Liver (tissue), 9 donors: ENCODE results near the gene ASB5. TPM values are rescaled to one million over a fixed set of nuclear protein-coding genes. Genes with fewer than 3 reads are reported as not detected.

Experiments used
- DNase-seq: peaks from one replicate; pipeline ENCODE4 v3.0.0-alpha.2; 2017; ENCODE audit warnings: low spot score
- H3K27ac ChIP-seq, 2 donors: one replicate each; pipeline ENCODE4 v1.7.0; 2013; ENCODE audit warnings: inconsistent platforms in 2 of 2, low read length in 2 of 2, control low read depth in 1 of 2, low read depth in 1 of 2, mild to moderate bottlenecking in 1 of 2
- H3K27me3 ChIP-seq, 4 donors: one replicate each; pipeline versions ENCODE4 v1.6.1 to v1.7.0; 2013; ENCODE audit warnings: low read length in 3 of 4, inconsistent platforms in 1 of 4, mild to moderate bottlenecking in 1 of 4, moderate library complexity in 1 of 4; ENCODE audit not compliant: control insufficient read depth in 4 of 4, insufficient read depth in 4 of 4
- H3K36me3 ChIP-seq, 4 donors: one replicate each; pipeline versions ENCODE4 v1.6.1 to v1.7.0; 2013; ENCODE audit warnings: low read length in 3 of 4, mild to moderate bottlenecking in 3 of 4, low read depth in 1 of 4, moderate library complexity in 1 of 4; ENCODE audit not compliant: control insufficient read depth in 4 of 4, insufficient read depth in 3 of 4
- H3K4me1 ChIP-seq, 4 donors: one replicate each; pipeline versions ENCODE4 v1.6.1 to v1.7.0; 2013; ENCODE audit warnings: low read length in 3 of 4, mild to moderate bottlenecking in 3 of 4, moderate library complexity in 1 of 4; ENCODE audit not compliant: control insufficient read depth in 4 of 4, insufficient read depth in 4 of 4
- H3K4me3 ChIP-seq, 3 donors: one replicate each; pipeline versions ENCODE4 v1.6.1 to v1.7.0; 2013; ENCODE audit warnings: low read length in 3 of 3, control low read depth in 1 of 3, low read depth in 1 of 3, mild to moderate bottlenecking in 1 of 3
- H3K9ac ChIP-seq, 2 donors: one replicate each; pipeline ENCODE4 v1.7.0; 2013; ENCODE audit warnings: low read length in 2 of 2, mild to moderate bottlenecking in 2 of 2, moderate library complexity in 2 of 2, control low read depth in 1 of 2, low read depth in 1 of 2
- H3K9me3 ChIP-seq, 4 donors: one replicate each; pipeline versions ENCODE4 v1.6.1 to v1.7.0; 2013; ENCODE audit warnings: low read length in 3 of 4; ENCODE audit not compliant: control insufficient read depth in 4 of 4
- ATF3 ChIP-seq: IDR thresholded peaks from 2 replicates; pipeline ENCODE4 v1.6.1; 2016; ENCODE audit warnings: antibody characterized with exemption
- CTCF ChIP-seq: fragments of 150-350 bp; IDR thresholded peaks from 2 replicates; pipeline ENCODE4 v1.5.1; 2017; ENCODE audit warnings: improper control_type of control experiment, low read depth, low read length; ENCODE audit not compliant: missing input control
- EGR1 ChIP-seq, 2 donors: IDR thresholded peaks; 2 replicates each; pipeline ENCODE4 v1.6.1; 2016 to 2018; ENCODE audit warnings: antibody characterized with exemption in 2 of 2, low read depth in 2 of 2
- FOXA2 ChIP-seq: IDR thresholded peaks from 2 replicates; pipeline ENCODE4 v1.6.1; 2016; ENCODE audit warnings: antibody characterized with exemption
- GABPA ChIP-seq, 2 donors: IDR thresholded peaks in 1 of 2; conservative IDR thresholded peaks in 1 of 2; 2 replicates each; pipeline ENCODE4 v1.6.1; 2016; ENCODE audit warnings: antibody characterized with exemption in 2 of 2, mild to moderate bottlenecking in 1 of 2, moderate library complexity in 1 of 2
- HNF4A ChIP-seq, 2 donors: conservative IDR thresholded peaks; 2 replicates each; pipeline ENCODE4 v1.6.1; 2016; ENCODE audit warnings: antibody characterized with exemption in 2 of 2, mild to moderate bottlenecking in 2 of 2
- NR2F2 ChIP-seq: IDR thresholded peaks from 2 replicates; pipeline ENCODE4 v1.6.1; 2016; ENCODE audit warnings: antibody characterized with exemption
- SP1 ChIP-seq: IDR thresholded peaks from 2 replicates; pipeline ENCODE4 v1.6.1; 2018; ENCODE audit warnings: antibody characterized with exemption, mild to moderate bottlenecking
- TAF1 ChIP-seq: conservative IDR thresholded peaks from 2 replicates; pipeline ENCODE4 v1.6.1; 2016; ENCODE audit warnings: antibody characterized with exemption, mild to moderate bottlenecking
- YY1 ChIP-seq: IDR thresholded peaks from 2 replicates; pipeline ENCODE4 v1.6.1; 2016; ENCODE audit warnings: antibody characterized with exemption, mild to moderate bottlenecking
- ZBTB33 ChIP-seq: IDR thresholded peaks from 2 replicates; pipeline ENCODE4 v1.6.1; 2016; ENCODE audit warnings: antibody characterized with exemption
- WGBS: extraction: QIAGEN DNeasy Blood & Tissue Kit; methylation state at CpG from one replicate; pipeline ENCODE4 v1.1.7; 2013; 5-methylcytosine and 5-hydroxymethylcytosine counted together
- polyA plus RNA-seq, 2 donors: library from polyadenylated mRNA; stranded (reverse) in 1 of 2; unstranded in 1 of 2; fragments of 200-250 nt in 1 of 2; fragments of >200 nt in 1 of 2; fragmentation: Nextera tagmentation in 1 of 2; extraction: Ambion mirVana in 1 of 2; gene quantifications; one replicate each; pipeline versions ENCODE4 v1.2.1 to v1.2.3, GENCODE V29; 2013 to 2015
- total RNA-seq, 2 donors: library from RNA; depleted of rRNA; stranded (reverse); fragments of >200 nt; gene quantifications; one replicate each; pipeline ENCODE4 v1.2.3, GENCODE V29; 2014
- TF ChIP-seq, protein P1 (sequence below): IDR thresholded peaks from 2 replicates; pipeline ENCODE4 v1.6.1; 2016; ENCODE audit warnings: antibody characterized with exemption, mild to moderate bottlenecking
- donor health status: healthy.
- donor health status: healthy.
- donor health status: healthy.
- donor health status: healthy.
- donor health status: healthy.

ASB5 gene
- total and polyA plus RNA-seq, 4 donors = 0.05 TPM; not detected in 3

DNA sequence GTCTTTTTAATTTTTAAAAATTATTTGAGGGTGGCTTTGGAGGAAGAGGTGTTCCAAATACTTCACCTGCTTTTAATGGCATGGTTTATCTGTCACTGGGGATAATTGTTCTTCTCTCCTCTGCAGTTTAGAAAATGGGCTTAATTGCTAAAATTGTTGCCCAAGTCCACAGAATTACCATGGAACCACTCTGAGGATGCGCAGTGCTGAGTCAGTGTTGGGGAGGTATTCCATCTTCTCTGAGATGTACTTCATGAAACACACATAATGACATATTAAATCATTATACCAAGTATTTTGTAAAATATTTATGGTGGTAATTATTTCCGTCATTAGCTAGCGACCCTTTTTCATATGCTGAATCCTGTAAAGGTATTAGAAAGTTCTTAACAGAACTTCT lies 8.0 kb downstream of the ASB5 start:
- no peak for DNase-seq
- H3K4me1 ChIP-seq = no peaks in the 10 kb centered on the region
- H3K27ac ChIP-seq = no peak overlapping the region
- no peak overlapping the region for H3K9ac ChIP-seq
- H3K36me3 ChIP-seq = no peaks in the 10 kb centered on the region
- no peaks in the 10 kb centered on the region for H3K9me3 ChIP-seq
- no peaks in the 10 kb centered on the region for H3K27me3 ChIP-seq
- TF ChIP-seq, protein P1, sequence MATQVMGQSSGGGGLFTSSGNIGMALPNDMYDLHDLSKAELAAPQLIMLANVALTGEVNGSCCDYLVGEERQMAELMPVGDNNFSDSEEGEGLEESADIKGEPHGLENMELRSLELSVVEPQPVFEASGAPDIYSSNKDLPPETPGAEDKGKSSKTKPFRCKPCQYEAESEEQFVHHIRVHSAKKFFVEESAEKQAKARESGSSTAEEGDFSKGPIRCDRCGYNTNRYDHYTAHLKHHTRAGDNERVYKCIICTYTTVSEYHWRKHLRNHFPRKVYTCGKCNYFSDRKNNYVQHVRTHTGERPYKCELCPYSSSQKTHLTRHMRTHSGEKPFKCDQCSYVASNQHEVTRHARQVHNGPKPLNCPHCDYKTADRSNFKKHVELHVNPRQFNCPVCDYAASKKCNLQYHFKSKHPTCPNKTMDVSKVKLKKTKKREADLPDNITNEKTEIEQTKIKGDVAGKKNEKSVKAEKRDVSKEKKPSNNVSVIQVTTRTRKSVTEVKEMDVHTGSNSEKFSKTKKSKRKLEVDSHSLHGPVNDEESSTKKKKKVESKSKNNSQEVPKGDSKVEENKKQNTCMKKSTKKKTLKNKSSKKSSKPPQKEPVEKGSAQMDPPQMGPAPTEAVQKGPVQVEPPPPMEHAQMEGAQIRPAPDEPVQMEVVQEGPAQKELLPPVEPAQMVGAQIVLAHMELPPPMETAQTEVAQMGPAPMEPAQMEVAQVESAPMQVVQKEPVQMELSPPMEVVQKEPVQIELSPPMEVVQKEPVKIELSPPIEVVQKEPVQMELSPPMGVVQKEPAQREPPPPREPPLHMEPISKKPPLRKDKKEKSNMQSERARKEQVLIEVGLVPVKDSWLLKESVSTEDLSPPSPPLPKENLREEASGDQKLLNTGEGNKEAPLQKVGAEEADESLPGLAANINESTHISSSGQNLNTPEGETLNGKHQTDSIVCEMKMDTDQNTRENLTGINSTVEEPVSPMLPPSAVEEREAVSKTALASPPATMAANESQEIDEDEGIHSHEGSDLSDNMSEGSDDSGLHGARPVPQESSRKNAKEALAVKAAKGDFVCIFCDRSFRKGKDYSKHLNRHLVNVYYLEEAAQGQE = no peak
- TF ChIP-seq GABPA (IDR thresholded peaks at IDR 0.05 in 1 of 2, conservative IDR thresholded peaks at IDR 0.05 in 1 of 2) (no peak), NR2F2 (no peak), CTCF (no peak), HNF4A (conservative IDR thresholded peaks at IDR 0.05) (no peak), TAF1 (no peak), EGR1 (IDR thresholded peaks at IDR 0.05; ENCODE audit: low read depth in 2 of 2) (no peak), SP1 (no peak), ATF3 (no peak), FOXA2 (no peak), ZBTB33 (no peak)
- H3K4me3 ChIP-seq = no peak overlapping the region
- WGBS = 90% methylated on average over 3 of the region's 3 CpGs

- no peak for DNase-seq
- no peak for TF ChIP-seq GABPA (IDR thresholded peaks at IDR 0.05 in 1 of 2, conservative IDR thresholded peaks at IDR 0.05 in 1 of 2)
- no peak for TF ChIP-seq YY1
- TF ChIP-seq, protein P1 = no peak
- TF ChIP-seq NR2F2 = no peak
- TF ChIP-seq TAF1 = no peak
- TF ChIP-seq SP1 = no peak
- TF ChIP-seq CTCF = no peak
- Histone ChIP-seq H3K27ac (no peak overlapping the region), H3K4me1 (no peaks in the 10 kb centered on the region), H3K9me3 (no peaks in the 10 kb centered on the region), H3K9ac (no peak overlapping the region), H3K36me3 (no peaks in the 10 kb centered on the region), H3K4me3 (no peak overlapping the region), H3K27me3 (no peaks in the 10 kb centered on the region)
- 87% methylated on average over 5 of the region's 5 CpGs for WGBS
Observed at GRCh38 chr4:176259330-176260090, 9.5 kb downstream of the ASB5 start.
